Natural killer cell (primary cell): Measurements from ENCODE around the gene GAPT. TPM values are rescaled to one million over a fixed set of nuclear protein-coding genes. Genes with fewer than 3 reads are reported as not detected.

Experiments used
- ATAC-seq, 3 donors: fragments of 150-1000 bp in 2 of 3; fragments of 200-7000 bp in 1 of 3; cut with Tn5 transposase; 1 replicate in 1 of 3; 2 replicates in 2 of 3; pipeline ENCODE4 v1.10.0; 2021; ENCODE audit warnings: mild to moderate bottlenecking in 2 of 3, moderate library complexity in 2 of 3
- DNase-seq, 2 donors: peaks; one replicate each; pipeline versions ENCODE4 v3.0.0 to v3.0.0-alpha.2; 2013 to 2021; ENCODE audit warnings: mixed read lengths in 1 of 2
- H3K27ac ChIP-seq: one replicate; pipeline ENCODE4 v1.5.1; 2013; ENCODE audit warnings: mild to moderate bottlenecking, low read length
- H3K27me3 ChIP-seq: one replicate; pipeline ENCODE4 v1.6.1; 2013; ENCODE audit warnings: low read length; ENCODE audit not compliant: control insufficient read depth, insufficient read depth
- H3K36me3 ChIP-seq: one replicate; pipeline ENCODE4 v1.6.1; 2013; ENCODE audit warnings: low read length; ENCODE audit not compliant: control insufficient read depth, insufficient read depth
- H3K4me1 ChIP-seq: one replicate; pipeline ENCODE4 v1.6.1; 2013; ENCODE audit warnings: low read length; ENCODE audit not compliant: control insufficient read depth, insufficient read depth
- H3K4me3 ChIP-seq: one replicate; pipeline ENCODE4 v1.5.1; 2013; ENCODE audit warnings: low read length
- H3K9me3 ChIP-seq: one replicate; pipeline ENCODE4 v1.6.1; 2013; ENCODE audit warnings: low read length; ENCODE audit not compliant: control insufficient read depth, insufficient read depth
- H3K27ac Mint-ChIP-seq, 2 donors: one replicate each; pipeline ENCODE4 v1.8.0; 2022; ENCODE audit warnings: mild to moderate bottlenecking in 2 of 2, mixed read lengths in 2 of 2, moderate library complexity in 1 of 2
- H3K27me3 Mint-ChIP-seq, 2 donors: one replicate each; pipeline ENCODE4 v1.8.0; 2022; ENCODE audit warnings: low read depth in 2 of 2, mixed read lengths in 2 of 2
- H3K36me3 Mint-ChIP-seq: one replicate; pipeline ENCODE4 v1.8.0; 2022; ENCODE audit warnings: mixed read lengths
- H3K4me1 Mint-ChIP-seq, 2 donors: one replicate each; pipeline ENCODE4 v1.8.0; 2022; ENCODE audit warnings: mixed read lengths in 2 of 2
- H3K4me3 Mint-ChIP-seq: one replicate; pipeline ENCODE4 v1.8.0; 2022; ENCODE audit warnings: mild to moderate bottlenecking, moderate library complexity, mixed read lengths
- H3K9me3 Mint-ChIP-seq, 2 donors: one replicate each; pipeline ENCODE4 v1.8.0; 2022; ENCODE audit warnings: mixed read lengths in 2 of 2
- WGBS: methylation state at CpG from one replicate; pipeline ENCODE4 v1.1.7; 2013; ENCODE audit warnings: missing lambda C conversion rate; ENCODE audit not compliant: insufficient coverage; 5-methylcytosine and 5-hydroxymethylcytosine counted together
- intact Hi-C: fragments of 100-400 bp; cut with micrococcal nuclease; formaldehyde crosslinking; loops from one replicate; pipeline ENCODE4 v1.14.2; 2022
- total RNA-seq, 4 donors: library from RNA; stranded (reverse); fragments of 120-200 nt in 1 of 4; gene quantifications; one replicate each; pipeline versions ENCODE4 v1.2.3 to v1.2.4, GENCODE V29; 2013 to 2022
- TF ChIP-seq, protein P1 (sequence below): fragments of 200-600 bp; IDR thresholded peaks from one replicate; pipeline ENCODE4 v1.8.0; 2022; ENCODE audit warnings: antibody characterized with exemption

GAPT gene
- total RNA-seq, 3 donors from 2014 or later (not counting 1 experiment from before 2014, with no cell fraction given) = 1.7 to 6.1 (median 1.8) TPM

- Mint-ChIP-seq H3K27me3 (peaks cover 0 to 2% of the 10 kb centered on the region in 2 donors), H3K4me3 (no peak overlapping the region), H3K4me1 (peaks cover 0 to 4% of the 10 kb centered on the region in 2 donors), H3K27ac (no peak overlapping the region), H3K36me3 (no peaks in the 10 kb centered on the region), H3K9me3 (no peaks in the 10 kb centered on the region)
- WGBS = 81% methylated on average over 3 of the region's 3 CpGs
- Histone ChIP-seq H3K4me1 (no peaks in the 10 kb centered on the region), H3K4me3 (no peak overlapping the region), H3K36me3 (no peaks in the 10 kb centered on the region), H3K27me3 (no peaks in the 10 kb centered on the region), H3K27ac (no peak overlapping the region), H3K9me3 (no peaks in the 10 kb centered on the region)
- intact Hi-C loops = no loop called here
- TF ChIP-seq, protein P1, sequence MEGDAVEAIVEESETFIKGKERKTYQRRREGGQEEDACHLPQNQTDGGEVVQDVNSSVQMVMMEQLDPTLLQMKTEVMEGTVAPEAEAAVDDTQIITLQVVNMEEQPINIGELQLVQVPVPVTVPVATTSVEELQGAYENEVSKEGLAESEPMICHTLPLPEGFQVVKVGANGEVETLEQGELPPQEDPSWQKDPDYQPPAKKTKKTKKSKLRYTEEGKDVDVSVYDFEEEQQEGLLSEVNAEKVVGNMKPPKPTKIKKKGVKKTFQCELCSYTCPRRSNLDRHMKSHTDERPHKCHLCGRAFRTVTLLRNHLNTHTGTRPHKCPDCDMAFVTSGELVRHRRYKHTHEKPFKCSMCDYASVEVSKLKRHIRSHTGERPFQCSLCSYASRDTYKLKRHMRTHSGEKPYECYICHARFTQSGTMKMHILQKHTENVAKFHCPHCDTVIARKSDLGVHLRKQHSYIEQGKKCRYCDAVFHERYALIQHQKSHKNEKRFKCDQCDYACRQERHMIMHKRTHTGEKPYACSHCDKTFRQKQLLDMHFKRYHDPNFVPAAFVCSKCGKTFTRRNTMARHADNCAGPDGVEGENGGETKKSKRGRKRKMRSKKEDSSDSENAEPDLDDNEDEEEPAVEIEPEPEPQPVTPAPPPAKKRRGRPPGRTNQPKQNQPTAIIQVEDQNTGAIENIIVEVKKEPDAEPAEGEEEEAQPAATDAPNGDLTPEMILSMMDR = no peak
- ATAC-seq (no peak), DNase-seq (no peak)
These were observed 15.8 kb upstream of the GAPT start for GRCh38 chr5:58475404-58475803.

- Histone ChIP-seq H3K27me3 (no peaks in the 10 kb centered on the region), H3K27ac (no peak overlapping the region), H3K9me3 (no peaks in the 10 kb centered on the region), H3K36me3 (no peaks in the 10 kb centered on the region), H3K4me1 (no peaks in the 10 kb centered on the region), H3K4me3 (no peak overlapping the region)
- peaks cover 0 to 4% of the 10 kb centered on the region in 2 donors for H3K4me1 Mint-ChIP-seq
- no peak overlapping the region for H3K4me3 Mint-ChIP-seq
- H3K27ac Mint-ChIP-seq = no peak overlapping the region
- peaks cover 0 to 2% of the 10 kb centered on the region in 2 donors for H3K27me3 Mint-ChIP-seq
- DNase-seq = no peak
- intact Hi-C loops = no loop called here
- TF ChIP-seq, protein P1 = no peak
- WGBS = 50% methylated on average over 1 of the region's 1 CpG
- no peak for ATAC-seq
- H3K36me3 Mint-ChIP-seq = no peaks in the 10 kb centered on the region
- H3K9me3 Mint-ChIP-seq = no peaks in the 10 kb centered on the region
These were observed 13.4 kb upstream of the GAPT start for GRCh38 chr5:58477760-58478376.

GRCh38 chr5:58481066-58481676 lies 10.1 kb upstream of the GAPT start:
- Histone ChIP-seq H3K36me3 (no peaks in the 10 kb centered on the region), H3K27me3 (no peaks in the 10 kb centered on the region), H3K9me3 (no peaks in the 10 kb centered on the region), H3K27ac (no peak overlapping the region), H3K4me1 (no peaks in the 10 kb centered on the region), H3K4me3 (no peak overlapping the region)
- Mint-ChIP-seq H3K27me3 (no peaks in the 10 kb centered on the region), H3K36me3 (no peaks in the 10 kb centered on the region), H3K27ac (no peak overlapping the region), H3K4me3 (no peak overlapping the region), H3K9me3 (no peaks in the 10 kb centered on the region), H3K4me1 (peaks cover 0 to 4% of the 10 kb centered on the region in 2 donors)
- TF ChIP-seq, protein P1 = no peak
- ATAC-seq = peak in 1 of 3 donors; percentile 21
- DNase-seq = no peak
- intact Hi-C loops = no loop called here

GRCh38 chr5:58481828-58482227 lies 9.4 kb upstream of the GAPT start:
- 89% methylated on average over 6 of the region's 6 CpGs for WGBS
- DNase-seq = no peak
- Histone ChIP-seq H3K27me3 (no peaks in the 10 kb centered on the region), H3K9me3 (no peaks in the 10 kb centered on the region), H3K27ac (no peak overlapping the region), H3K4me1 (no peaks in the 10 kb centered on the region), H3K36me3 (no peaks in the 10 kb centered on the region), H3K4me3 (no peak overlapping the region)
- H3K36me3 Mint-ChIP-seq = no peaks in the 10 kb centered on the region
- intact Hi-C loops = no loop called here
- H3K27me3 Mint-ChIP-seq = no peaks in the 10 kb centered on the region
- TF ChIP-seq, protein P1 = no peak
- H3K9me3 Mint-ChIP-seq = no peaks in the 10 kb centered on the region
- no peak overlapping the region for H3K4me3 Mint-ChIP-seq
- H3K4me1 Mint-ChIP-seq = peaks cover 0 to 3% of the 10 kb centered on the region in 2 donors
- no peak for ATAC-seq
- H3K27ac Mint-ChIP-seq = no peak overlapping the region
